NCI-H774 (cell line): ENCODE data around the gene PGK2.

Experiments
- DNase-seq: peaks from one replicate; lab custom pipeline; 2025; lab: John Stamatoyannopoulos, UW

Gene PGK2

DNA sequence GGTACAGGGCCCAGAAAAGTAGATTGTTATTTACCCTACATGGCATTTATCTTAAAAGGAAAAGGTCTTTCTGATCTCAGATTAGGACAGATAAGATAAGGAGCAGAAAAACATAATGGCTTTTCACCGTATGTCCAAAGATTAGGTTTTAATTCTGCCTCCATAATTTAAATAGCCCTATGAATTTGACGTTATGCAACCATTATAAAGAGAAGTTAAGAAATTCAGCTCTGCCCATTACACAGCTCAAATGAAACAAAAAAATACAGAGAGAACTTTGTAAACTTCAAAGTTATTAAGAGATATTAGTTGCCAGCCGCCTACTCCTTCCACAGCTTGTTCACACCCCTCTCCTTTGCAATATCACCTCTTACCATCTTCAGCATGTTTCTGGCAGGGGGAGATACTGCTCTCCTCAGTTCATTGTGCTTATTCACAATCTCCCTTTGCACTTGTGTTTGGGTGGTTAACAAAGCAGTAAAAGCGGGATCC is 51.0 kb downstream of the PGK2 start:
- DNase-seq, result no peak
